Smooth muscle cell (in vitro differentiated cells): ENCODE data around the gene RPL32. TPM values are rescaled to one million over a fixed set of nuclear protein-coding genes. Genes with fewer than 3 reads are reported as not detected.

Experiments used
- DNase-seq: peaks from one replicate; lab custom pipeline; 2025; ENCODE audit not compliant: unreplicated experiment; lab: John Stamatoyannopoulos, UW
- H2AFZ ChIP-seq: fragments of 200-600 bp; sonication (generic); 2 replicates; pipeline ENCODE4 v1.6.0; 2016; ENCODE audit warnings: antibody characterized with exemption, low read depth, mild to moderate bottlenecking
- H3F3A ChIP-seq: fragments of 200-600 bp; sonication (generic); 2 replicates; pipeline ENCODE4 v1.6.0; 2017; ENCODE audit warnings: antibody characterized with exemption, low read depth
- H3K27ac ChIP-seq: fragments of 200-600 bp; sonication (generic); 2 replicates; pipeline ENCODE4 v1.5.1; 2016; ENCODE audit warnings: low read depth, mild to moderate bottlenecking
- H3K27me3 ChIP-seq: fragments of 200-600 bp; sonication (generic); 2 replicates; pipeline ENCODE4 v1.6.1; 2016; ENCODE audit warnings: low read depth, mild to moderate bottlenecking
- H3K36me3 ChIP-seq: fragments of 200-600 bp; sonication (generic); 2 replicates; pipeline ENCODE4 v1.5.1; 2016; ENCODE audit warnings: low read depth
- H3K4me1 ChIP-seq: fragments of 200-600 bp; sonication (generic); 2 replicates; pipeline ENCODE4 v1.5.1; 2016; ENCODE audit warnings: low read depth
- H3K4me2 ChIP-seq: fragments of 200-600 bp; sonication (generic); 2 replicates; pipeline ENCODE4 v1.6.0; 2016; ENCODE audit warnings: mild to moderate bottlenecking
- H3K4me3 ChIP-seq: fragments of 200-600 bp; sonication (generic); 2 replicates; pipeline ENCODE4 v1.5.1; 2016; ENCODE audit warnings: mild to moderate bottlenecking
- H3K79me2 ChIP-seq: fragments of 200-600 bp; sonication (generic); 2 replicates; pipeline ENCODE4 v1.6.0; 2016; ENCODE audit warnings: low read depth, mild to moderate bottlenecking
- H3K9ac ChIP-seq: fragments of 200-600 bp; sonication (generic); 2 replicates; pipeline ENCODE4 v1.6.0; 2016; ENCODE audit warnings: low read depth
- H3K9me3 ChIP-seq: fragments of 200-600 bp; sonication (generic); replicated peaks from 2 replicates; pipeline ENCODE4 v1.5.1; 2016; ENCODE audit warnings: low read depth
- H4K20me1 ChIP-seq: fragments of 200-600 bp; sonication (generic); 2 replicates; pipeline ENCODE4 v1.6.0; 2016; ENCODE audit warnings: low read depth
- CTCF ChIP-seq: fragments of 200-600 bp; sonication (generic); IDR thresholded peaks from 2 replicates; pipeline ENCODE4 v1.5.1; 2017; ENCODE audit warnings: borderline replicate concordance, mild to moderate bottlenecking, antibody characterized with exemption; ENCODE audit not compliant: insufficient read depth, poor library complexity, severe bottlenecking
- whole genome bisulfite sequencing: methylation state at CpG from one replicate; pipeline ENCODE4 v1.1.7; 2016; ENCODE audit warnings: low lambda C conversion rate; 5-methylcytosine and 5-hydroxymethylcytosine counted together
- polyA plus RNA-seq: library from polyadenylated mRNA; unstranded; fragments of >200 nt; fragmentation: Nextera tagmentation; extraction: Ambion mirVana; gene quantifications from 2 replicates; pipeline ENCODE4 v1.2.1, GENCODE V29; 2016
- total RNA-seq: library from RNA; depleted of rRNA; stranded (reverse); fragments of >200 nt; gene quantifications from 2 replicates; pipeline ENCODE4 v1.2.3, GENCODE V29; 2014

The RPL32 gene
- total and polyA plus RNA-seq, 2 experiments from 2014 or later = 744 to 1,486 TPM

- Histone ChIP-seq H3F3A (peaks cover 45% of the 10 kb centered on the region), H4K20me1 (peaks cover 74% of the 10 kb centered on the region), H3K9ac (no peak overlapping the region), H3K4me3 (no peak overlapping the region), H3K27me3 (no peaks in the 10 kb centered on the region), H3K27ac (no peak overlapping the region), H2AFZ (no peak overlapping the region), H3K9me3 (no peaks in the 10 kb centered on the region), H3K79me2 (peaks cover 36% of the 10 kb centered on the region), H3K4me1 (peaks cover 31% of the 10 kb centered on the region), H3K4me2 (no peak overlapping the region), H3K36me3 (peaks cover 6% of the 10 kb centered on the region)
- no peak for DNase-seq
- WGBS = 95% methylated on average over 6 of the region's 6 CpGs
- no peak for TF ChIP-seq CTCF
Observed at GRCh38 chr3:12835052-12835665, 6.2 kb downstream of the RPL32 start.

- TF ChIP-seq CTCF = no peak
Observed at GRCh38 chr3:12833222-12834161, 7.9 kb downstream of the RPL32 start.

GRCh38 chr3:12832350-12833221 is 8.8 kb downstream of the RPL32 start:
- H3K79me2 ChIP-seq = peaks cover 10% of the 10 kb centered on the region
- no peak overlapping the region for H3K9ac ChIP-seq
- peaks cover 6% of the 10 kb centered on the region for H3K36me3 ChIP-seq
- no peak overlapping the region for H2AFZ ChIP-seq
- peaks cover 5% of the 10 kb centered on the region for H3K4me1 ChIP-seq
- H3K9me3 ChIP-seq = no peaks in the 10 kb centered on the region
- no peak for TF ChIP-seq CTCF
- no peak overlapping the region for H3K4me2 ChIP-seq
- H3K27ac ChIP-seq = no peak overlapping the region
- no peak for DNase-seq
- H3K4me3 ChIP-seq = no peak overlapping the region
- peaks cover 42% of the 10 kb centered on the region for H3F3A ChIP-seq
- H4K20me1 ChIP-seq = peaks cover 48% of the 10 kb centered on the region
- WGBS = 88% methylated on average over 7 of the region's 7 CpGs
- H3K27me3 ChIP-seq = no peaks in the 10 kb centered on the region

More at GRCh38 chr3:12833222-12834161, 7.9 kb downstream of the RPL32 start:
- 85% methylated on average over 13 of the region's 13 CpGs for WGBS
- no peaks in the 10 kb centered on the region for H3K27me3 ChIP-seq
- H3K4me2 ChIP-seq = no peak overlapping the region
- peaks cover 6% of the 10 kb centered on the region for H3K36me3 ChIP-seq
- no peak overlapping the region for H3K4me3 ChIP-seq
- H3K27ac ChIP-seq = no peak overlapping the region
- no peak overlapping the region for H3K9ac ChIP-seq
- no peaks in the 10 kb centered on the region for H3K9me3 ChIP-seq
- H3K4me1 ChIP-seq = peaks cover 14% of the 10 kb centered on the region
- no peak for DNase-seq
- no peak overlapping the region for H2AFZ ChIP-seq
- H4K20me1 ChIP-seq = peaks cover 57% of the 10 kb centered on the region
- H3F3A ChIP-seq = peaks cover 42% of the 10 kb centered on the region
- H3K79me2 ChIP-seq = peaks cover 19% of the 10 kb centered on the region
